Measurements from ENCODE around the gene MED13L.

DNA sequence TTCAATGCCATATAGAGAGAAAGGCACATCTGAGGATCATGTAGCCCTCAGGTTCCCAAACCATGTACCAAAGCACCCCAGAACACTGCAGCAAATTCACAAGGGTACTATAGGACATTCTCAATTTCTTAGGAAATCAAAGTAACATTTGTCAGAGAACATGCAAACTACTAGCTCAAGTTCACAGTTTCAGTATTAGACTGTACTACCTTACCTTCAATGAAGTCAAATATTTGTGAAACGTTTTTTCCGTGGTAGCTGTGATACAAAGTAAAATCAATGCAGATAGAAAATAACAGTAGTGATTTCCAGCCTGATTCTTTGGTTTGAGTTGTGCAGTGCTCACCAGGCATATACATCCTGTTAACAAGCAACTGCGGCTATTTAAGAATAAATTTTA, 197.1 kb downstream of the MED13L start:
- TF ChIP-seq, protein P1, sequence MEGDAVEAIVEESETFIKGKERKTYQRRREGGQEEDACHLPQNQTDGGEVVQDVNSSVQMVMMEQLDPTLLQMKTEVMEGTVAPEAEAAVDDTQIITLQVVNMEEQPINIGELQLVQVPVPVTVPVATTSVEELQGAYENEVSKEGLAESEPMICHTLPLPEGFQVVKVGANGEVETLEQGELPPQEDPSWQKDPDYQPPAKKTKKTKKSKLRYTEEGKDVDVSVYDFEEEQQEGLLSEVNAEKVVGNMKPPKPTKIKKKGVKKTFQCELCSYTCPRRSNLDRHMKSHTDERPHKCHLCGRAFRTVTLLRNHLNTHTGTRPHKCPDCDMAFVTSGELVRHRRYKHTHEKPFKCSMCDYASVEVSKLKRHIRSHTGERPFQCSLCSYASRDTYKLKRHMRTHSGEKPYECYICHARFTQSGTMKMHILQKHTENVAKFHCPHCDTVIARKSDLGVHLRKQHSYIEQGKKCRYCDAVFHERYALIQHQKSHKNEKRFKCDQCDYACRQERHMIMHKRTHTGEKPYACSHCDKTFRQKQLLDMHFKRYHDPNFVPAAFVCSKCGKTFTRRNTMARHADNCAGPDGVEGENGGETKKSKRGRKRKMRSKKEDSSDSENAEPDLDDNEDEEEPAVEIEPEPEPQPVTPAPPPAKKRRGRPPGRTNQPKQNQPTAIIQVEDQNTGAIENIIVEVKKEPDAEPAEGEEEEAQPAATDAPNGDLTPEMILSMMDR (conservative IDR thresholded peaks at IDR 0.05 in 1 of 2, IDR thresholded peaks at IDR 0.05 in 1 of 2; ENCODE audit: extremely low read depth in 1 of 2, insufficient read depth in 1 of 2, low read depth in 1 of 2, low read length in 2 of 2), result no peak
- TF ChIP-seq EZH2 (IDR thresholded peaks at IDR 0.05; ENCODE audit: borderline replicate concordance, low read length), result no peak
